ENCODE results near the gene CUZD1.
"Not testable (repeated sequence)": the region's sequence is repeated elsewhere in the genome, so short reads cannot be mapped to it uniquely, and the experiment has no call there.

Gene CUZD1

GRCh38 chr10:122858042-122858441 is 12.4 kb upstream of the CUZD1 start:
- H3K4me3 ChIP-seq (ENCODE audit: low read depth, low read length); DNase-seq (ENCODE audit: low read depth): not testable (repeated sequence)

GRCh38 chr10:122856902-122857301 is 11.2 kb upstream of the CUZD1 start:
- DNase-seq (ENCODE audit: low read depth), result no peak
- H3K4me3 ChIP-seq (ENCODE audit: low read depth, low read length), result no peak overlapping the region

DNA sequence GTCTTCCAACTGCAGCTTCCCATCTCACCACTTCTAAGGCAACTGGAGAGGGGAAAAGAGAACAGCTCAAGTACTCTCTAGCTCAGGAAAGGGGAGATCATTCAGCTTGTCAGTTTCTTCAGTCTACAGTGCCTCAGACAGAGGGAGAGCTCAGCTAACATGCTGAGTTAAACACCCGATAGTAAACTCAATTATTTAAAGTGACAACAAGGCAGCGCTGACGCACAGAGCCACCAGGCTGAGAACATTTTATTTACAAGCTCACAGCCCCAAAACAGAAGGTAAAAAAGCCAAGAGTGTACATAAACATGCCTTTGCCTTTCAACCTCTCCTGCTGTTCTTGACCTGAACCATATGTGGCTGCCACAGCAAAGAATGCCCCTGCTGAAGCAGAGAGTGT is 10.1 kb upstream of the CUZD1 start:
- DNase-seq (ENCODE audit: low read depth), result no peak
- H3K4me3 ChIP-seq (ENCODE audit: low read depth, low read length), result no peak overlapping the region

DNA sequence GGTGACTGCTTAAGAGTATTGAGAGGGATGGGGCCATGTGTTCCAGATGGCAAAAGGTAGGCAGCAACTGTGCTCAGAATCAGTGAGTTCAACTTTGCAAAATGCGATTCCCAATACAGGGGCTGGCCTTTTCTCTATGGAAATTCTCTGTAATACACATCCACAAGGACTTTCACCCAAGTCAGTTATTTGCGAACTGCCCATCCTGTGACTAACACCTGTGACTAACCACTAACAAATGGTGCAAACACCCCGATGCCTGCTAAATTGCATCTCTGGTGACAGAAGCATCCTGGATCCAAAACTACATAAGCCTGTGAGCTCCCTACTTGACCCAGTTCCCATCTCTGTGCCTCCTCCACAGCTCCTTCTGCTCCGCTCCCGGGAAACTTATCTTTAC is 9.0 kb upstream of the CUZD1 start:
- peak; percentile 82 for DNase-seq (ENCODE audit: low read depth)
- no peak overlapping the region for H3K4me3 ChIP-seq (ENCODE audit: low read depth, low read length)

DNA sequence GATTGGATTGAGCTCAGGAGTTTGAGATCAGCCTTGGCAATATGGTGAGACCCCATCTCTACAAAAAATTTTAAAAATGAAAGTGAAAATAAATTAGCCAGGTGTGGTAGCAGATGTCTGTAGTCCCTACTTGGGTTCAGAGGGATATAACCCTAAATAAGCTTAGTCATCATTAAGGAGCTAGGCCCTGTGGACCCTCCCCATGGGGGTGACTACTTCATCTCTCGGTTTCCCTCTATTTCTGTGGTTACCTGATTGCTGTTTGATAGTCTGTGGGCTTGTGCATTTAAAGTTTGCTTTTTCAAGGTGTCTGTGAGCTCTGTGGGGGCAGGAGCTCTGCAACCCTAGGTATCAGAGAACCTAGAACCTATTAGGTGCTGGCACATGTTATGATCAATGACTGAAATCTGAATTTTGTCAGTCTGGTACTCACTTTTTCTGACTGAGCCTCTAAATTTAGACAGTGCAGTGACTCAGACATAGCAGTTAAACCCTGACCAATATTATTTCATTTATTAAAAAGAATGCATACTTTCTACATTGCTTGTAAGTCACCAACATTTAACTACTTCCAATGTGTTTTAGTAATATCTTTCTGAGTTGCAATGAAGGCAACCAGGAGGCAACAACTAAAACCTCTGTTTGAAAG is 8.1 kb upstream of the CUZD1 start:
- no peak overlapping the region for H3K4me3 ChIP-seq (ENCODE audit: low read depth, low read length)
- DNase-seq (ENCODE audit: low read depth), result no peak

DNA sequence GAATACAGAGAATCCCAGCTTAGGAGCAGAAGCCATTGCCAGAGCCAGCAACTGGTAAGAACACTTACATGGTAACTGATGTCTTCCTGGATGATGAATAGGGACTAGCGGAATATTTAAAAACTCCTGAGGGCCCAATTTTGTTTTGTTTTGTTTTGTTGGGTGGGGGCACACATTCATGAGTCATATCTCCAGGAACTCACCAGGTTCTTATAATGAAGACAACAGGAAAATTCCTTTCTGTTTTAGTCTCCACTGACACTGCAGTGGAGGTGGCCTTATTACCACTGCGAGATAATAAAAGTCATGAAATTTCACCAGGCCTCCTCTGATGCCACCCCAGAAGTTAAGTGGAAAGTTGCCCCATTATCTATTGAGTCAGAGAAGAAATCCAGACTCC is 6.6 kb upstream of the CUZD1 start:
- peak; percentile 24 for DNase-seq (ENCODE audit: low read depth)
- H3K4me3 ChIP-seq (ENCODE audit: low read depth, low read length), result no peak overlapping the region

DNA sequence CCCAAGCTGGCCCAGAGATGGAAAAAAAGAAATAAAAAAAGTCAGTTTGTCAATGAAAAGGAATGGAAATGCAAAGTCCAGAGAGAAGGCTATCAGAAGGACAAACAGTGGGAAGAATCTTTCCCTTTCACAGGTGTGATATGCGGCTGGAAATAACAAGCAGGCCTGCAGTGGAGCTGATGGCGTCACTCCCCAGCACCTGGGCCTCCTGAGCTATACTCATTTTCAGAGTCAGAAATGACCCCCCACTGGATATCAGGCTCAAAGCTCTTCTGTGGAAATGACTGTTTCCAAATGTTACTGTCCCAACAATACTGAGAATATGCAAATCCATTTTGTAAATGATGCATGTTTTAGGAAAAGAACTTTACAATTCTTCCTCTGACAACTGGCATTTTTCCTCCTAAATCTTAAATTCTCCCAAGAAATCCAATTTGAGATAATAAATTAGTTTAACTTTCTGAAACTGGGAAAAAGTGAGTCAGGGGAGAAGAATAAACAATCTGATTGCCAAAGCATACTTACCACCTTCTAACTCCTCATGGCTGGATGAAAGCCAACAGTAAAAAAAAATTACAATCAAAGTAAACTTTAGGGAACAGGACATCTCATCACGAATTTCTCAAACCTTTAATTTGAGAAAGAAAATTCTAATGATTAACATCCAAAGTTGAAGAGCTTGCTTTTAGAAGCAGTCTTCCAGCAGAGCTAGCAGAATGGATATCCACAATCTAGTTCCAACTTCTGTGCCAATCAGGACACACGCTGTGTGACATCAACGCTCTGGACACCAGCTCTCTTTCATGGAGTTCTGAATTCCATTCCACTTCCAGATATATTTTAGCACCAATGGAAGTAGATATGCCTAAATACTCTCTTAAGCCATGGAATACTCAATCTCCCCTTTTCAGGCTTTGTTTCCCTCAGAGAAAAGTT is 5.3 kb upstream of the CUZD1 start:
- peak; percentile 51 for DNase-seq (ENCODE audit: low read depth)
- H3K4me3 ChIP-seq (ENCODE audit: low read depth, low read length), result no peak overlapping the region

GRCh38 chr10:122849900-122850605 is 4.4 kb upstream of the CUZD1 start:
- H3K4me3 ChIP-seq (ENCODE audit: low read depth, low read length), result no peak overlapping the region
- DNase-seq (ENCODE audit: low read depth), result no peak

- DNase-seq (ENCODE audit: low read depth), result no peak
These were observed 3.4 kb upstream of the CUZD1 start for GRCh38 chr10:122849090-122849489.

GRCh38 chr10:122847782-122848604 is 2.3 kb upstream of the CUZD1 start:
- peak; percentile 58 for DNase-seq (ENCODE audit: low read depth)
- no peak overlapping the region for H3K4me3 ChIP-seq (ENCODE audit: low read depth, low read length)

More at GRCh38 chr10:122849090-122849489, 3.4 kb upstream of the CUZD1 start:
- H3K4me3 ChIP-seq (ENCODE audit: low read depth, low read length), result no peak overlapping the region

DNA sequence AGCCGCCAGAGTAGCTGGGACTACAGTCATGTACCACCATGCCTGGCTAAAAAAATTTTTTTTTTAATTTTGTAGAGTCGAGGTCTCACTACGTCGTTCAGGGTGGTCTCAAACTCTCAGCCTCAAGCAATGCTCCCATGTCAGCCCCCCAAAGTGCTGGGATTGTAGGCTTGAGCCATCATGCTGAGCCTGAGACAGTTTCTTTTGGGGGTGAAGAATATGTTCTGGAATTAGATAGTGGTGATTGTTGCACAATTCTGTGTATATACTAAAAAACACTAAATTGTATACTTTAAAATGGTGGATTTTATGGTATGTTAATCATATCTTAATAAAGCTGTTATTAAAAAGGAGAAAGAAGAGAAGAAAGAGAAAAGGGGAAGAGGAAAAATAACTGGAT is 1.5 kb downstream of the CUZD1 start:
- no peak for DNase-seq (ENCODE audit: low read depth)
- H3K4me3 ChIP-seq (ENCODE audit: low read depth, low read length), result no peak overlapping the region

GRCh38 chr10:122841569-122841968 is 4.1 kb downstream of the CUZD1 start:
- no peak for DNase-seq (ENCODE audit: low read depth)
- H3K4me3 ChIP-seq (ENCODE audit: low read depth, low read length), result no peak overlapping the region

GRCh38 chr10:122839505-122839904 is 6.2 kb downstream of the CUZD1 start:
- no peak for DNase-seq (ENCODE audit: low read depth)

DNA sequence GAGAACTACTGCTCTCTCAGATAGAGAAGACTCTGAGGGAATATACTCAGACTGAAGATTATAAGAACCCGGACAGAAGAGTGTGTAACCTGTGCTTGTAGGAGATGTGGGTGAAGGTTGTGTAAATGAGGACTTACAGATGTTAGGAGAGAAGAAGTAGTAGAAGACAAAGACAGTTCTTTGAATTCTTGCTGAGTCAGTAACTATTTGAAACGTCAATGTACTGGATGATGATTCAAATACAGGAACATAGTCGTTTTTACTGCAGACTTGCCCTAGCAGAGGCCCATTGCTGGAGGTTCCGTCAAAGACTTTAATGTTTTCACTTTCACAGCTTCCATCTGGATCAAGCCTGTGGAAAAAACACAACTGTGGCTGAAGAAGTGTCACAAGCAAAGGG is 6.8 kb downstream of the CUZD1 start:
- no peak overlapping the region for H3K4me3 ChIP-seq (ENCODE audit: low read depth, low read length)
- no peak for DNase-seq (ENCODE audit: low read depth)

More at GRCh38 chr10:122839505-122839904, 6.2 kb downstream of the CUZD1 start:
- no peak overlapping the region for H3K4me3 ChIP-seq (ENCODE audit: low read depth, low read length)

- no peak for DNase-seq (ENCODE audit: low read depth)
- no peak overlapping the region for H3K4me3 ChIP-seq (ENCODE audit: low read depth, low read length)
These were observed 9.7 kb downstream of the CUZD1 start for GRCh38 chr10:122835908-122836307.

DNA sequence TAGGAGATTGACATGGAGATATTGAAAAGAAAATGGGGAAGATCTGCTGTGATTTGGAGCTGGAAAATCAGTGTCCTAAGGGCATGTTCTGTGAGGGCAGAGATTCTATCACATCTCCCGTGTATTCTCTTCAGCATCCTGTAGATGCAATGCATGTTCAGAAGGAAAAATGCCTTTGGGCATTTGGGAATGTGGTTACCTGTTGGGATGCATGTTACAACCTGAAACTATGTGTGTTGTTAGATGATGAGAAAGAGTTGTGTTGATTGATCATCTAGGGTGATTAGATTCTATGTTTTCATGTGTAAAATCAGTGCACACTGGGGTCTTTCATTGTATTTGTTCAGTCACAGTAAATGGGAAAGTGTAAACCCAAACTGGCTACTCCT is 14.7 kb downstream of the CUZD1 start:
- no peak overlapping the region for H3K4me3 ChIP-seq (ENCODE audit: low read depth, low read length)
- no peak for DNase-seq (ENCODE audit: low read depth)

DNA sequence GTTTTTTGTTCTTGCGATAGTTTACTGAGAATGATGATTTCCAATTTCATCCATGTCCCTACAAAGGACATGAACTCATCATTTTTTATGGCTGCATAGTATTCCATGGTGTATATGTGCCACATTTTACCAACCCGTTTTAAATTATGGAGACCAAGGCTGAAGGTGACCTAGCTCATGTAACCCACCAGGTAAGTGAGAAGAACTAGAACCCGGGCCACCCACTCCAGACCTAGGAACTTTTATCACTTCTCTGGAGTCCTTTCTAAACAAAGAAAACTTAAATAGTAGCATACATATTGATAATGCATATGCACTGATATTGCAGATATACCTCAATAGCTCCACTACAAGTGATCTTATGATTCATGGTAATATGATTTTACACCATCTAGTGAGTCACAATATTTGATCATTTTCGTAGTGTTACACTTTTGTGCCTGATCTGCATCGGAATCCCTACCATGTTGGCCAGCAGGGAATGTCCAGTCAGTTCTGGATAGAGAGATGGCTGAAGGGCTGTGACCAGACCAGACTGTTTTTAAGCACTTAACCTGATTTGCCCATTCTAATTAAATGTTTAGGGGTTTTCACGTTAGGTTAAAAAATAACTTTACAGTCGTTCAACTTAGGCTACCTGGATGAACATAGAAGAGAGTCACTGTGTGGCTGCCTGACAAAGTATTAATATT is 15.2 kb downstream of the CUZD1 start:
- DNase-seq (ENCODE audit: low read depth), result no peak
- H3K4me3 ChIP-seq (ENCODE audit: low read depth, low read length), result no peak overlapping the region

DNA sequence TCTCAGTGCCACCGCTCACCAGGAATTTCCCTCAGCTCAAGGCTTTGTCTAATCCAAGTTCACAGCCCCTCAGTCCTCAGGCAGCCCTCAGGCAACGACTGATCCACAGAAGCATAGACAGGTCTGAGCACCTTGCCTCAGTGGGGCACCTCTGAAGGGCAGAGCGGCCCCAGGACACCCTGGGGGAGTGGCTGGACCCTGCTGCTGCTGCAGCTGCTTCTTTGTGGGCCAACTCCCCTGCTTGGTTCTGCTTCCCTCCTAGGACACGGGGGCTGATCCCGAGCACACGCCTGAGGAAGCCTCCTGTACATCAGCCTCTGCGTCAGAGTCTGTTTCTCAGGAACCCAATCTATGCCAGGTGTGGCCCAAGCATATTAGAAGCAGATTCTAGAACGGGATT is 16.2 kb downstream of the CUZD1 start:
- no peak overlapping the region for H3K4me3 ChIP-seq (ENCODE audit: low read depth, low read length)
- no peak for DNase-seq (ENCODE audit: low read depth)

GRCh38 chr10:122828716-122829255 is 16.9 kb downstream of the CUZD1 start:
- no peak overlapping the region for H3K4me3 ChIP-seq (ENCODE audit: low read depth, low read length)
- no peak for DNase-seq (ENCODE audit: low read depth)
